ENCODE data around the gene CLN6.
"Not testable (repeated sequence)": the region's sequence is repeated elsewhere in the genome, so short reads cannot be mapped to it uniquely, and the experiment has no call there.

CLN6 gene

DNA sequence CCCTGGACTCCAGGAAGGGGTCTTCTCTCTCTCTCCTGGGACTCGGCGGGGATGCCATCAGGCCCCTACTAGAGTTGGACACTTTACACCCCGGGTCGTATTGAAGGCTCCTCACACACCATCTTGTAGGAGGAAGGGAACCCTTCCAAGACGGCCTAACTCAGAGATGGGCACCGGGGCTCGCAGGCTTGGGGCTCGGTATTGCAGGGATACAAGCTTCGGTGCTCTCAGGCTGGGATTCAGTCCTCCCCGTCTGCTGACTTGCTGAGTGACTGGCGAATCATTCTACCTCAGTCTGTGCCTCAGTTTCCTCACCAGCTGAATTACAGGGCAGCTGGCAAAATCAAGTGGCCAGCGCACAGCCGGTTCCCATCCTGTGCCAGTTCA is 24.0 kb downstream of the CLN6 start:
- no peak for DNase-seq

DNA sequence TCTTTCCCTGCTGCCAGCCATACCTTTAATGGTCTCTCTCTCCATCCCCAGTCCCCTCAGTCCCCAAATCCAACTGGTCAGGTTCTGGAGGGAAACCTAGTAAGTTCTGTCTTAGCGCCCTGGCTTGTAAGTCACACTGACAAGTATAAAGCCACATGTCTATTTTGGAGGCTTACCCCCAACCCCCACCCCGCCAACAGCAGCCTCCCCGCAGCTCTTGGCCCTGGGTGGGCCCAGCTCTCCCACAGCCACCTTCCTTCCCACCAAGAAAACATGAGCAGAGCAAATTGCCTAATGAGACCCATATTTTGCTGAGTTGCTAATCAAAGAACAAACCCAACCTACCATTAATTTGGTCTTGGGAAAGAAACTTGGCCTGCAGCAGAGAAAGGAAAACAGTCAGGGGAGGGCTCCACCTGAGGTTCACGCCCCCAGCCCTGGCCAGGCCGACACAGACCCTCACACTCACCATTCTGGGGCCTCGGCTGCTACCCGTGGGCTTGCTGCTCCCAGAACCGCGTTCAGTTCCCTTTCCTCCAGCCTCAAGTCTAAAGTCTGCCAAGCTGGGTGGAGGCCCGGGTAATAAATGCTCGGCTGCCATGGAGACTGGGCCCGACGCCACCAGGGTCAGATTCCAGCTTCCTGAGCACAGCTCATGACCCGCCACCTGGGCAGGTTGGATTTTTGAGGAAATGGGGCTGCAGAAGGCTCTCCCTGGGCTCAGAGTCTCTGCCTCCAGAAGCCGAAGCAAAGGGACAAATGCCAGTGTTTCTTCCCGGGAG is 24.6 kb downstream of the CLN6 start, which contains the start of gene CALML4:
CALML4 (minus strand) TSS at position 557 of the 782 bp plus-strand sequence; CDS start at position 472, 85 bp downstream.
- DNase-seq = no peak

DNA sequence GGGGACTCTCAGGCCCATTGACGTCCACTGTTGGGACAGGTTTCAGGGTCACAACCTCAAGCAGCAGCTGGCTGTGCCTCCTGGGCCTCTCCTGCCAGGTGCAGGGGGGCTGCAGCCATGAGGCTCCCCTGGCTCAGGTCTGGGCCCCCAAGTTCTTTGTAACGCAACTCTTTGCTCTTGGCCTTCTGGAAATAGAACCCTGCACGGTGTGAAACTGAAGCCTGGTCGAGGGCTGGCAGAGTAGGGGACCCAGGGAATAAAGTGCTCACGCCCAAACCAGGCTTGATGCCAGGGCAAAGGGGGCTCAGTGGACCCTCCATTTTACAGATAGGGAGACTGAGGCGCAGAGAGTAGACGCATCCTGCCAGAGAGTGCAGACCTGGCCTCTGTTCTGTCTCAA is 25.2 kb downstream of the CLN6 start:
- DNase-seq = no peak

DNA sequence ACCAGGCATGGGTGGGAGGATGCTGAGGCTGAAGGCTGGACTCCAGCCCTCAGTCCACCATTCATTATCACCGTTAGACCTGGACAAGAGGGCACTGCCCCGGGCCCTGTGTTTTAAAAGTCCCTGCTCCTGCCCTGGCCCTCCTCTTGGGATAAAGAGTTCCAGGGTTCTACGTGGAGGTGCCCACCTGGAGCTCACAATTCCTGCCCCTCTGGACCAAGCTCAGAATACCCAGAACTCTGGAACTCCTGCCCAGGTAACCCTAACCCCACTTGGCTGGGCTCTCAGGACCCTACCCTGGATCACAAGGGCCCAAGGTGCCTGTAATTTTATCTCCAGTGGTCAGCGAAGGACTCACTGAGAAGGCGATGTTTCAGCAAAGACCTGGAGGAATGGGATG is 25.6 kb downstream of the CLN6 start:
- DNase-seq = no peak

DNA sequence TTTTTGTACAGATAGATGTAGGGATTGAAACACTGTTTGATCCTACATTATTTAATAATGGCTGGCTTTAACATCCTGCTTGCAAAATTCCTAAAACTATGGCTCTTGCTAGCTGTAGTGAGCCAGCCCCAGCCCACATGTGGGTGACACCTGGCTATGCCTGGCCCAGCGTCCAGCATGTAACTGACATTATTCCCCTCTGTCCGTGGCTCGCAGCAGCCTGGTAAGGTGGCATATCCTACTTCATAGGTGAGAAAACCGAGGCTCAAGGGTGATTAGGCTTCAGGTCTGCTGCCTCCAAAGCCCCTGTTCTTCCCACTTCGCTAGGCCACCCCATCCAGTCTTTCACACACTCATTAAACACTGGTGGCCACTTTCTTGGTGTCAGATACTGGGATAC is 26.0 kb downstream of the CLN6 start:
- DNase-seq = no peak

DNA sequence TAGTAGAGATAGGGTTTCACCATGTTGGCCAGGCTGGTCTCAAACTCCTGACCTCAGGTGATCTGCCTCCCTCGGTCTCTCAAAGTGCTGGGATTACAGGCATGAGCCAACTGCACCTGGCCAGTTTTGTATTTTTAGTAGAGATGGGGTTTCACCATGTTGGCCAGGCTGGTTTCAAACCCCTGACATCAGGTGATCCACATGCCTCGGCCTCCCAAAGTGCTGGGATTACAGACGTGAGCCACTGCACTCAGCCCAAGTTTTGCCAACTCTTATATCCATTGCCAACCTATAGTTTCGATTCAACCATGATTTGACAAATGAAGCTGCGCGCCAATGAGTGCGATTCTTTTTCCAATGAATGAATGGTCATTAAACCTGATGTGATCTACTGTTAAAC is 26.5 kb downstream of the CLN6 start:
- DNase-seq = not testable (repeated sequence)

DNA sequence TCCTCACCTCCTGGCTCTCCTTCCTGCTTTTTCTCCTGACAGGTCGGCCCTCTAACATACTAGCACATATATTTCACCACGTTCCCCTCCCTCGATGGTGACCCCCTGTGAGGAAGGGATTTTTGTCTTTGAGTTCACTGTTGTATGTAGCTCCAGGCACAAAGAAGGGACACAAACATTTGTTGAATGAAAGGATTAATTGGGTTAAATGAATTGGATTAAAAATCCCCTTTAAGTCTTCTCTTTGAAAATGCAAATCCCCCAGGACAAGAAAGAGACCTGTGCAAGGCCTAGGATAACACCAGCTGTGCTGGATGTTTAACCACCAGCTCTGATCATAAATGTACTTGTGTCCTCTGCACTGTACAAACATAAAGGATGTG is 27.7 kb downstream of the CLN6 start:
- no peak for DNase-seq

DNA sequence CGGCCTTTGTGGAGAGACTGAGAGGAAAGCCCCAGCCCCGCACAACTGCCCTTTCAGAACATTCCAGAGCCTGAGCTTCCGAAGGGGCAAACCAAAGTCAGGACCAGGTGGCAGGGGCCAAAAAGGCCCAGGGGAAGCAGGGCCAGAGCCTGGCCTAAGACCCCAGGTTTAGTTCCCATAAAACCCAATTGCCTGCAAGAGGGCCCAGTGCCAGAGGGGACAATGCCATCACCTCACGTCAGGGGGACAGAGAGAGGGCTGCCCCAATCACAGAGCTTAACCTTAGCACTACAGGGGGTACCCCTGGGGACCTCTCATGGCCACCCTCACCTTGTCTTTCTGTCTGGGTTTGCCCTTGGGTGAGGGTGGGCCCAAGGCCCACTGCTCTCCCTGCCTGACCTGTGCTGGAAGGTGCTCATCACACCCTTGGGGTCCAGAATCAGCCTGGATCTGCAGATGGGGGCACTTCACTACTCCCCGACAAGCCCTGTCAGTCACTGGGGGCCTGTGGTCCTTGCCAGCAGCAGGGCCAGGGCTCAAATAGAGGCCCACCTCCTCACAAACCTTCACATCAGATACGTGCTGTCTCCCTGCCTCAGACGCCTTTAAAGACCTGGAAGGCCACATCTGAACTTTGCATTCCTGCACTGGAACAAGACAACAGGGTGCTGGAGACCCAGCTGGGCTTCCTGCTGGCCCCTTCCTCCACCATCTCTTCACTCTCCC is 28.2 kb downstream of the CLN6 start:
- no peak for DNase-seq

DNA sequence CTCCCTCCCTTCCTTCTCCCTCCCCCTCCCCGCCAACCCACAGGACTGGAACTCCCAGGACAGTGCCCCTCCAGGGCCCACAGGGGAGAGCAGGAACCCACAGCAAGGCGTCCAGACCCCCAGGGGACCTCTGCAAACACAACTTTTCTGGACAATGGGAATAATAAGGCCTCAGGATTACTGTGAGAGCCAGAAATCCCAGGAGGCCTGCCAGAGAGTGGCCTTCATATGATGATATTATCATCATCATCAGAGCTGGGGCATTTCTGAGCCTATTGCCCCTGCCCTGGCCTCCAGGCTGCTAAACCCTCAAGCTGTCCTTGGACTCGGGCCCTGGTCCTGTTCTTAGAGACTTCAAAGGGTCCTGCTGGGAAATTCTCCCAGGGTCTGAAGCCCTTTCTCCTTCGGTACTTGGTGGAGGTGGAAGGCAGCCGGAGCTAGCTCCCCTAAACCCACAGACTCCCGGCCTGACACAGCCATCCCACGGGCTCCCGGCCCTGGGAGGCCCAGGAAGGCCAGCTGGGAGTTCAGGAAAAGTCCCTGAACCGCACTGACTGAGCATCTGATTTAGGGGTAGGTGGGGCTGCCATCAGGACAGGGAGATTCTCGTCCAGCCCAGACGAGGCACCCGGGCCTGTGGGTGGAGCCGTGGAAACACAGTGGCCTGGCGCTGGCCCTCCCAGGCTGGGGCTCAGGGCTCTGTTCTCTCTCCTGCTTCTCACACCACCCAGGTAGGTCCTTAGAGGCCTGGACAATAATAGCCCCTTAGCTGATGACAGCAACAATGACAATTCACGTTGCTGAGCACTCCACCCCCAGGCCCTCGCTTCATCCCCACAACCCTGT is 29.3 kb downstream of the CLN6 start:
- no peak for DNase-seq

DNA sequence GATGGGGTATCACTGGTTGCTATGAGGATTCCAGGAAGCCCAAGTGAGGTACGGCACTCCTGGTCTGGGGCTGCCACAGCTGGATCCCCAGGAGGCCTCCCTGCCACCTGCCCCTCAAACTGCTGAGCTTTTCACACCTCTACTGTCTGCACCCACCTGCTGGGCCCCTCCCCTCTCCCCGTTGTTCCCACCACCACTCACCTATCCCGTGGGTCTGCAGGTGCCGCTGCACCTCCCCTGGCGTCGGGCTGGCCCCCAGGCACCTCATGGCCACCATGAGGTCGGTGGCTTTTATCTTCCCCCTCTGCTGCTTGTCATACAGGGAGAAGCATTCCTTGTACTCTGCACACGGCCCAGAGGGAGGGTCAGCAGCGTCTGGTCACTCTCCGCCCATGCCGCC is 30.2 kb downstream of the CLN6 start:
- no peak for DNase-seq

DNA sequence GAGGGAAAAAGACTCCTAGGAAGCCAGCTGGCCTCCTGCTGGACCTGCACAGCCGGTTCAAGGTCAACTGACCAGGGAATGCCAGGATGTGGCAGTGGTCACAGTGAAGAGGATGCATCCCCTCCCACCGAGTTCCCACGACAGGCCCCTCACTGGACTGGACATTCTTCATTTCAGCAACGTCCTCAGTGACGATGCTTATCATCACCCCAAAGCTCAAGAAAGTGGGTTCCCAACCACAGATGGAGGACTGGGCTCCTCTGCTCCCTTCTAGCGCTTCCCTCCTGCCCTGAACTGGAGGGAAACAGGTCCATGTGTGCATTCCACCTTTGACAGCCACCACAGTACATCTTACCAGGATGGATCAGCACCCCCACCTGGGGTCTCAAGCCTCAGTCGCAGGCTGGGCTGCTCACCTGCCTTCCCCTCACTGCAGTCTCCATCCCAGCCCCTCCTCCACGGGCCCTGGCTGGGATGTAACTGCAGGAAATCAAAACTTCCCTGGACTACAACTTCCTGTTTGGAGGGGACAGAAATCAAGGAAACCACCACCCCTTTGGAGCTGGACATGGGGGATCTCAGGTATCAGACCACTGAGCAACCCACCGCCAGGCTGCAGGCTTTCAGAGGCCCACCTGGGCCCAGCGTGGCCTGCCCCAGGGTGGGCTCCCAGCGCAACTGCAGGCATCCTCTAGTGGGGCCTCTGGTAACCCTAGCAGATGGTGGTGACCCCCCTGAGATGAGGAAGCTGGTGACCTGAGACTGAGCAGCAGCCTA is 31.7 kb downstream of the CLN6 start:
- DNase-seq = no peak

DNA sequence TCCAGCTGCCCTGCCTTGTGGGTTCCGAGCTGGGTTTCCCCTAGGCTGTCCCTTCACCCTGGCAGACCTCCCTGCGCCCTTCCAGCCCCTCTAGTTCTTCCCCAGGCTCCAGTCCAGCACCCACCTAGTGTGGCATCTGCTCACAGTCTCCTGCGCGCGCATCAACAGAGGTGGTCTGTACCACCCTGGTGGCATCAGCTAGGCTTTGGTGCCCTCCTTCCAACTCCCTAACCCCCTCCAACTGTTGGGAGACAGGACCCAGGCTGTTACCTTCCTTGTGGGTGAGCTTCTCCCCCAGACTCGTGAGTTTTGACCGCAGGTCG is 32.4 kb downstream of the CLN6 start:
- no peak for DNase-seq

DNA sequence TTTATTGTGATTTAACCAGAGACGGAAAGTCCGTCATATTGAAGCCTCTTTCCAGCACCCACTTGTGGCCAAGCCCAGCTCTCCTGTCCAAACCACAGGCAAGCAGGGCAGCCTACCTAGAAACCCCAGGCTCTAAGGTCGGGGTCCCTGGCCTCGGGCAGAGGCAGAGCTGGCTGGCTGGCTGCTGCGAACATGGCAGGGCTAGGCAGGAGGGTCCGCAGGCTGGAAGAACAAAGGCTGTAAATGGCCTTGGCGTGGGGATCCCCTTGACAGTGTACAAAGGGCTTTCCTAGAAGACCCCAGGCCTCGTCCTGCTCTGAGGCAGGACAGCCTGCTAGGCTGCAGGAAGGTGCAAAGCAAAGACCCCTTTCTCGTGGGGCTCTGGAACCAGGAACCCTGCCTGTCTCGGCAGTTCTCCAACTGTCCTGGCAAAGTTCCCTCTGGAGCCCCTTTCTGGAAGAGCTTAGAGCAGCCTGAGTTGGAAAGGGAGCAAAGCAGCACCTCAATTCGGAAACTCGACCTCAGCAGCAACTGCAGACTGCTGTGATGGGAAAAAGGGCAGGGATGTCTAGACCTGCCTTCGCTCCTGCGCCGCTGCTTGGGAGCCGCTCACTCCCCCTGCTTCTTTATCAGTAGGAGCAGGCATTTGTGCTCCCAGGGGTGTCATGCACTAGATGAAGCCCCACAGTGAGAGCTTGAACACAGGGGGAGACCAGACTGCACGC is 32.9 kb downstream of the CLN6 start:
- no peak for DNase-seq

DNA sequence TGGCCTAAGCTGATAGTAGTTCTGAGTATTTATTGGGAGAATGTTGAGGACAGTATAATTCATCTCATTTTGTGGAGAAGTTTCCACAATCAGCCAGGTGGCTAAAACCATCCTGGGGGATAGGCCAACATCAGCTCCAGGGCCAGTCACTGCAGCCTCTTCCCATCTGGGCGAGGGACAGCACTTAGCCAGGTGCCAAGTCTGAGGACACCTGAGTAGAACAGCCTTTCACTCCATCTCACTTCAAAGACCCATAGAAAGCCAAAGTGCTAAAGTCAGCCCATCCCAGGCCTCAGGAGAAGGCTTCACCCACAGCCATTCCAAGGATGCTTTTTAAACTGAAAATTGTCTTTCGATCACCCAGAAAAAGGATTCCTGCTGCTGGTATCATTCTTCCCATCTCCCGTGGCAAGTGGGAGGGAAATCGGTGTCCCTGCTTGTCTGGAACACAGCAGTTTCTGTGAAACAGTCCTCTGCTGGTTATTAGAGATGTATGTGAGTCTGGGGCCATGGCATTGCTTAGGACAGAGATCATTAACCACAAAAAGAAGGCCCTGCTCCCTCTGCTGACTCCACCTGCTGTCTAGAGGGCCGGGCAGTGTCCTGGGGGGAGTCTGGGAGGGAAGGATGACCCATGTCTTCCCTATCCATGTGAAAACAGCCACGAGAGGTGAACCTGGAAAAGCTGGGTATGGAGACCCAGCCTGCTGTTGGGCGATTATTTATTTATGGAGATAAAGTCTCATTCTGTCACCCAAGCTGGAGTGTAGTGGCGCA is 34.0 kb downstream of the CLN6 start:
- DNase-seq = no peak

DNA sequence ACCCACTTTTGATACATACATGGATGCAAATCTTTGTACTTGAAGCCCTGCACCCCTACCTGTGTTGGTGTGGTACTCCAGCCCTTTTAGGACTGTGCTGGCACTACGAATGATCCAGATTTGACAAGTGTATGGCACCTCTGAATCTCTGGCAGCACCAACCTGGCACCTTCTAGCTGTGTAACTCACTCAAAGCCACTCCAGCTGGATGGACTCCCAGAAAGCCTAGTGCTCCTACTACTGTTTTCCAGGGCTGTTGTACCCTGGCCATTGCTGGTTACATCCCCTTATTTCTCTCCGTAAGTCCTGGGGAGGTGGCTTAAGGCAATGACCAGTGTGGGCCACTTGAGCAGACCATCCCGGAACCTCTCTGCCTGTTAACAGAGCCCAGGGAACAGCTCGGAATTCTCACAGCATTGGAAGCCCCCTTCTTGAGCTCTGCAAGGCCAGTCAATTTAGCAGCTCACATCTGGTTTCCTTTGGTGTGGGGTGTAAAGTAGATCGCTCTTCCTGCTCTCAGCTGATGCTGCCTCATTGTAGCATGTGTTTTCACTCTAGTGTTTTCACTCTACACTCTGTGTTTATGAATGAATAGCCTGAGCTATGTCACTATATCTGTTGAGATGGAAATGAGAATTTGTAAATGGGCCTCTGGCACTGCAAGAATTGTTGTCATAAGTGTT is 36.6 kb downstream of the CLN6 start:
- no peak for DNase-seq

DNA sequence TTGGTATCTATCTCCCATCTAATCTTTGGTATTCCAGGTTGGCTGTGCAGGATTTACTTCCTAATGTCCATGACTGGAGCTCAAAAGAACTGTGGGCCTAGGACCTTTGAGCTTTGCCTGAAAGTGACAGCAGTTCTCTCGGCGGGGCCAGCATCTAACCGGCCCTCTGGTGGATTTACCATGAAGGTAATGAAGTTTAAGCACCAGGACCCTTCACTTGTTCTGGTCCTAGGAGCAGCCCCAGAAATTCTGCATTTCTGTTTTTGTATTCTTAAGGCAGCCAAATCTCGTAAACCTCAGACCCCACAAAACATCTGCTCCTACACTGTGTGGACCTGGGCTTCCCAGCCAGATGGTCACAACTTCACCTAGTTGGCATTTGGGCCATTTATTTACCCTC is 37.4 kb downstream of the CLN6 start:
- DNase-seq = no peak

DNA sequence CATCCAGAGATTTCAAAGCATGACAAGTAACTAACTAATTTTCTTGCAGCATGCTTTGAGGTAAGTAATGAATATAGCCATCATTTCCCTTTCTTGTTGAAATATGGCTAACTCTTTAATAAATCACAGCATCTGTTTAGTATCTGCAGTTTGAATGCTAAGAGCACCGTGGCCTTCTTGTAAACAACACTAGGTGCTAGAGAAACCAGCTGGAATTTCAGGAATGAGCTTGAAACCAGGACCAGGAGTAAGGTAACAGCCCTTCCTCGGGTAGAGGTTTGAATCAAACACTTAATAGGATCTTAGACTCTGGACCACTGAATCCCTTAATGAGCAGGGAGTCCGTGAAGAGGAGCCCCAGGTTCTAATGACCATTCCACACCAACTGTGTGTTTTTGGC is 38.0 kb downstream of the CLN6 start:
- DNase-seq = no peak

DNA sequence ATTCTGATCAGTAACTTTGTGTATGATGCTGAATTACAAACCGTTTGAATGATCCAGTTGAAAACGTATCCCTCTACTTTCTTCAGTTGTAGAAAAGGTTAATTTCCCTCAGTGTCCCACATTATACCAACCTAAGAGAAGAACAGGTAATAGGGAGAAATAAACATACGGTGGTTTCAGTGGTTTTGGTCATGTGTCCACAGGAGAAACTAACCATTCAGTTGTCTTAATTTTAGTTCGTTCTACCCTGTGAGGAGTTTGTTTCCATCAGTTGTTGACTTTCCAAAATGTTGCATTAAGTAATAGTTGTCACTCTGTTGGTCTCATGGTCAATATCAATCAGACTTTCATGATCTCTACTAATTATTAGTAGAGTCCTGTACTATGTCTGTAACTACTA is 39.5 kb downstream of the CLN6 start:
- no peak for DNase-seq

DNA sequence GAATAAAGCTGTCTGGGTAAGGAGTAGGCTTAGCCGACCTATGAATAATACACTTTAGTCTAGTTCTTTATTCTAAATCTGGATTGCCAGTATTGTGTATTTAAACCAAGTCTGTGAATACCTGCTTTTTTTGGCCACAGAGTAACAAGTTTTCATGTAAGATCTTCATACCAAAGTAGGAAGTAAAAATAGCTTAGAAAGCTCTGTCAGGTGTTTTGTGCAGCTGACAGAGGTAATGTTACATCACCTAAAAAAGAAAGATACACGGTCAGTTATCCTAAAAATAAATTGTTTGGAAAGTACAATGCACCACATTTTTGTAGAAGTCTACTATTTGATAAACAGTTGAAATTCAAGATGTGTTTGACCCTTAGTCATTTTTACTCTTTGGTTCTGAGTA is 40.9 kb downstream of the CLN6 start:
- no peak for DNase-seq

DNA sequence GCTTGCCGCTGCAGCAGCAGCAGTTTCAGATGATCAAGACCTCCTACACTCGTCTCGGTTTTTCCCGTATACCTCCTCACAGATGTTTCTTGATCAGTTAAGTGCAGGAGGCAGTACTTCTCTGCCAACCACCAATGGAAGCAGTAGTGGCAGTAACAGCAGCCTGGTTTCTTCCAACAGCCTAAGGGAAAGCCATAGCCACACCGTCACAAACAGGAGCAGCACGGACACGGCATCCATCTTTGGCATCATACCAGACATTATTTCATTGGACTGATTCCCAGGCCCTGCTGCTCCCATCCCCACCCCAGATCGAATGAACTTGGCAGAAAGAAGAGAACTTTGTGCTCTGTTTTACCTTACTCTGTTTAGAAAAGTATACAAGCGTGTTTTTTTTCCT is 42.0 kb downstream of the CLN6 start:
- no peak for DNase-seq
